ENCODE data around the gene EHMT1. TPM values are rescaled to one million over a fixed set of nuclear protein-coding genes. Genes with fewer than 3 reads are reported as not detected.

The EHMT1 gene
- total RNA-seq, 4 donors from 2014 or later: 96.4 to 136 (median 118) TPM

DNA sequence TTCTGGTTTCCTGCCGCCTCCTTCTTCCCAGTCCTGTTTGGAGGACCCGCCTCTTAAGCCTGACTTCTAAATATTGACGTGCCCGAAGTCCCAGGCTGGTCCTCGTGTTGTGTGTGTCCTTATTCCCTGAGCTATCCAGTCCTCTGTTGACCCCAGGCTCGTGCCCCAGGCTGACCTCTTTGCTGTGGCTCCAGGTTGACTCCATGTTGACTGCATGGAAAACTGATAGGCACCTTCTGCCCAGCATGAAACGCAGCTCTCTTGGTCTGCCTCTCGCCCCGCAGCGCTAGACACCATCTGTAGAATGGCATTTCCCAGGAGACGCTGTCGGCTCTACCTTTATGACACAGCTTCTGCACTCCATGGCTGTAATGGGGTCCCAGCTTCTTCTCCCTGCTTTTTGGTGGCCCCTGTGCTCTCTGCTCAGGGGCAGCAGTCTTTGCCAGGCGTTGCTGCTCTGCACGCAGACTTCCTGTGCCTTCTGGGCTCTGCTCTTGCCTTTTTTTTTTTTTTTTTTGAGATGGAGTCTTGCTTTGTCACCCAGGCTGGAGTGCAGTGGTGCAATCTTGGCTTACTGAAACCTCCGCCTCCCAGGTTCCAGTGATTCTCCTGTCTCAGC is 28.4 kb downstream of the EHMT1 start:
- no peak for TF ChIP-seq POLR2A (IDR thresholded peaks at IDR 0.05)
- TF ChIP-seq, protein P1, sequence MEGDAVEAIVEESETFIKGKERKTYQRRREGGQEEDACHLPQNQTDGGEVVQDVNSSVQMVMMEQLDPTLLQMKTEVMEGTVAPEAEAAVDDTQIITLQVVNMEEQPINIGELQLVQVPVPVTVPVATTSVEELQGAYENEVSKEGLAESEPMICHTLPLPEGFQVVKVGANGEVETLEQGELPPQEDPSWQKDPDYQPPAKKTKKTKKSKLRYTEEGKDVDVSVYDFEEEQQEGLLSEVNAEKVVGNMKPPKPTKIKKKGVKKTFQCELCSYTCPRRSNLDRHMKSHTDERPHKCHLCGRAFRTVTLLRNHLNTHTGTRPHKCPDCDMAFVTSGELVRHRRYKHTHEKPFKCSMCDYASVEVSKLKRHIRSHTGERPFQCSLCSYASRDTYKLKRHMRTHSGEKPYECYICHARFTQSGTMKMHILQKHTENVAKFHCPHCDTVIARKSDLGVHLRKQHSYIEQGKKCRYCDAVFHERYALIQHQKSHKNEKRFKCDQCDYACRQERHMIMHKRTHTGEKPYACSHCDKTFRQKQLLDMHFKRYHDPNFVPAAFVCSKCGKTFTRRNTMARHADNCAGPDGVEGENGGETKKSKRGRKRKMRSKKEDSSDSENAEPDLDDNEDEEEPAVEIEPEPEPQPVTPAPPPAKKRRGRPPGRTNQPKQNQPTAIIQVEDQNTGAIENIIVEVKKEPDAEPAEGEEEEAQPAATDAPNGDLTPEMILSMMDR (IDR thresholded peaks at IDR 0.05): no peak
- TF ChIP-seq EP300 (IDR thresholded peaks at IDR 0.05): no peak
- no peaks in the 10 kb centered on the region for H3K9me3 ChIP-seq
- H3K27ac ChIP-seq: no peak overlapping the region
- H3K4me3 ChIP-seq: peak overlapping the region in 1 of 4 donors; percentile 0
- peaks cover 0 to 29% (median 0%) of the 10 kb centered on the region in 3 donors for H3K36me3 ChIP-seq
- no peaks in the 10 kb centered on the region for H3K27me3 ChIP-seq
- 78 to 87% methylated on average over 15 of the region's 15 CpGs for WGBS, 2 donors
- H3K4me1 ChIP-seq: peaks cover 0 to 7% (median 0%) of the 10 kb centered on the region in 4 donors
- DNase-seq (ENCODE audit: low spot score in 2 of 2): no peak

DNA sequence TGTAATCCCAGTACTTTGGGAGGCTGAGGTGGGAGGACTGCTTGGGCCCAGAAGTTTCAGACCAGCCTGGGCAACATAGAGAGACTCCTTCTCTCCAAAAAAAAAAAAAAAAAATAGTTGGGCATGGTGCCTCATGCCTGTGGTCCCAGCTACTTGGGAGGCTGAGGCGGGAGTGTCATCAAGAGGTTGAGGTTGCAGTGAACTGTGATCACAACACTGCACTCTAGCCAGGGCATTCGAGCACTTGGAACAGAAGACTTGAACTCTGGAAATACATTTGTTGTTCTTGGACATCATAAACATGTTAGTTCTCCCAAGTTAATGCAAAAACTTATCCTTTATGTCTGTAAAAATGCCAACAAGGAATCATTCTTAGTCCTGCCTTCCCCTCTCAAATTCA is 29.6 kb downstream of the EHMT1 start:
- Histone ChIP-seq H3K36me3 (peaks cover 0 to 41% (median 0%) of the 10 kb centered on the region in 3 donors), H3K4me1 (peaks cover 0 to 7% (median 0%) of the 10 kb centered on the region in 4 donors), H3K27ac (no peak overlapping the region), H3K4me3 (no peak overlapping the region), H3K9me3 (no peaks in the 10 kb centered on the region), H3K27me3 (no peaks in the 10 kb centered on the region)
- TF ChIP-seq, protein P1 (IDR thresholded peaks at IDR 0.05): no peak
- TF ChIP-seq POLR2A (IDR thresholded peaks at IDR 0.05) (no peak), EP300 (IDR thresholded peaks at IDR 0.05) (no peak)
- WGBS, 2 donors: 49 to 62% methylated on average over 2 of the region's 2 CpGs
- DNase-seq (ENCODE audit: low spot score in 2 of 2): no peak

DNA sequence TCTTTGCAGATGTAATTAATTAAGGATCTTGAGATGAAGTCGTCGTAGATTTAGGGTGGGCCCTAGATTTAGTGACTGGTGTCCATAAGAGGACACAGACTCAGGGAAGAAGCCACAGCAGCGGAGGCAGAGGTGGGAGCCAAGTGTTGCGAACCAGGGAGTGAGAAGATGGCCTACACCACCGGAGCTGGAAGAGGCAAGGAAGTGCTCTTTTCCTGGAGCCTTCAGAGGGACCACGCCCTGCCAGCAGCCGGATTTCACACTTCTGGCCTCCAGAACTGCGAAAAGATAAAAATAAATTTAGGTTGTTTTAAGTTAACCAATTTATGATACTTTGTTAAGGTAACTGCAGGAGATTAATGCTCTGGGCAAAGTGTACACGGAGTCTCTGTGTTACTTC is 30.7 kb downstream of the EHMT1 start:
- Histone ChIP-seq H3K9me3 (no peaks in the 10 kb centered on the region), H3K4me1 (peaks cover 0 to 7% (median 0%) of the 10 kb centered on the region in 4 donors), H3K27ac (no peak overlapping the region), H3K4me3 (no peak overlapping the region), H3K27me3 (no peaks in the 10 kb centered on the region), H3K36me3 (peaks cover 0 to 41% (median 0%) of the 10 kb centered on the region in 3 donors)
- no peak for DNase-seq (ENCODE audit: low spot score in 2 of 2)
- 86 to 88% methylated on average over 9 of the region's 9 CpGs for WGBS, 2 donors
- TF ChIP-seq, protein P1 (IDR thresholded peaks at IDR 0.05): no peak
- TF ChIP-seq POLR2A (IDR thresholded peaks at IDR 0.05) (no peak), EP300 (IDR thresholded peaks at IDR 0.05) (no peak)

DNA sequence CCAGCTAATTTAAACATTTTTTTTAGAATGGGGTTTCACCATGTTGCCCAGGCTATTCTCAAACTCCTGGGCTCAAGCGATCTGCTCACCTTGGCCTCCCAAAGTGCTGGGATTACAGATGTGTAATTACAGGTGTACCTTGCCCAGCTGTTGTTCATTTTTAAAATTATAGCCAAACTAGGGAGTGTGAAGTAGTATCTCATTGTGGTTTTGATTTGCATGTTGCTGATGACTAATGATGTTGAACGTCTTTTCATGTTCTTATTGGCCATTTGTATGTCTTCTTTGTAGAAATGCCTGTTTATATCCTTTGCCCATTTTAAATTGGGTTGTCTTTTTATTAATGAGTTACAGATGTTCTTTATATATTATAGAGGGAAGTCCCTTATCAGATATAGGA is 31.5 kb downstream of the EHMT1 start:
- WGBS, 2 donors: 96 to 98% methylated on average over 2 of the region's 2 CpGs
- Histone ChIP-seq H3K9me3 (no peaks in the 10 kb centered on the region), H3K36me3 (peaks cover 0 to 48% (median 0%) of the 10 kb centered on the region in 3 donors), H3K4me3 (no peak overlapping the region), H3K4me1 (peaks cover 0 to 7% (median 0%) of the 10 kb centered on the region in 4 donors), H3K27me3 (no peaks in the 10 kb centered on the region), H3K27ac (no peak overlapping the region)
- DNase-seq (ENCODE audit: low spot score in 2 of 2): no peak
- no peak for TF ChIP-seq POLR2A (IDR thresholded peaks at IDR 0.05)
- TF ChIP-seq, protein P1 (IDR thresholded peaks at IDR 0.05): no peak
- no peak for TF ChIP-seq EP300 (IDR thresholded peaks at IDR 0.05)

DNA sequence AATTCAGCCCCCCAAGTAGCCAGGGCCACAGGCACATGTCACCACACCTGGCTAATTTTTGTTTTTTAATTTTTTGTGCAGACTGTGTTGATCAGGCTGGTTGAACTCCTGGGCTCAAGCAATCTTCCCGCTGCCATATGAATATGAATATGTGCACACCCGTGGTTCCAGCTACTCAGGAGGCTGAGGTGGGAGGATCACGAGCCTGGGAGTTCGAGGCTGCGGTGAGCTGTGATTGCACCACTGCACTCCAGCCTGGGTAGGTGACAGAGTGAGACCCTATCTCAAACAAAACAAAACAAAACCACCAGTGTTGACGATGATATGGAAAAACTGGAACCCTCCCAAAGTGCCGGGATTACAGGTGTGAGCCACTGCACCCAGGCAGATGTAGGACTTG is 32.0 kb downstream of the EHMT1 start:
- TF ChIP-seq EP300 (IDR thresholded peaks at IDR 0.05): no peak
- TF ChIP-seq, protein P1 (IDR thresholded peaks at IDR 0.05): no peak
- TF ChIP-seq POLR2A (IDR thresholded peaks at IDR 0.05): no peak
- no peaks in the 10 kb centered on the region for H3K27me3 ChIP-seq
- no peaks in the 10 kb centered on the region for H3K9me3 ChIP-seq
- no peak for DNase-seq (ENCODE audit: low spot score in 2 of 2)
- H3K4me1 ChIP-seq: peaks cover 0 to 7% (median 0%) of the 10 kb centered on the region in 4 donors
- H3K36me3 ChIP-seq: peaks cover 0 to 52% (median 0%) of the 10 kb centered on the region in 3 donors
- 96 to 97% methylated on average over 7 of the region's 7 CpGs for WGBS, 2 donors
- no peak overlapping the region for H3K27ac ChIP-seq
- no peak overlapping the region for H3K4me3 ChIP-seq
